ENCODE results near the gene PTPRG.
A peak's percentile ranks its signal among the peaks of the same experiment; 100 is the strongest.

Gene PTPRG

DNA sequence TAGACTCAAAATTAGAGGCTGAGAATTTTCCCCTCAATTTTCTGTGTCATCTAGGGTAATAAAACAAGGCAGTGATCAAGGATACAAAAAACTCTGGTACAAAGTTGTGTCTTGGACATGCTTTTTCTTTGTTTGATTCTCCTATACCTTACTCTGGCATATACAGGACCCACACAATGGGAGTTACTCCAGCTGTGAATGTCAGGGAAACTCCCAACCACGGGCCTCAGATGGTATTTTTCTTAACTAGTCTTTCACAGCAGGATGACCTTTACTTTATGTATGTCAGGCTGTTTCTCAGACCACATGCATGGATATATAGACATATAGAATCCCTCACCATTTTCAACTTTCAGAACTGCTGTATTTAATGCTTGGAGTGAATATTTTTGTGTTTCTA lies 770.6 kb downstream of the PTPRG start:
- no peak for FAIRE-seq

DNA sequence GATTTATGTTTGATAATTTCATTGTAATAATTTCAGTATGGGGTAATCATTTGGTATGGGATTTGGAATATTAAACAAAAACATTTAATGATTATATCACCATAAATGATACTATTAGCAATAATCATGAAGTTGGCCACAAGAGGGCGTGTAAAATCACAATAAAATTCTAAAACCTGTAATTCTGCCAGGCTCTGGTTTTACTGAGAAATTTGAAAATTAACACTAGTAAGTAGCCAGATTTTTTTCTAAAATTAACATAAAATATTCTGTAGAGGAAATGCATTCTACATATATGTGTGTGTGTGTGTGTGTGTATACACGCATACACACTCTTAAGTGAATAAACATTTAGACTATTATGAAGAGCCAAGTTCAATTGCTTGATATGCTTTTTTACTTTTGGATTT lies 771.5 kb downstream of the PTPRG start:
- peak; percentile 93 for FAIRE-seq

DNA sequence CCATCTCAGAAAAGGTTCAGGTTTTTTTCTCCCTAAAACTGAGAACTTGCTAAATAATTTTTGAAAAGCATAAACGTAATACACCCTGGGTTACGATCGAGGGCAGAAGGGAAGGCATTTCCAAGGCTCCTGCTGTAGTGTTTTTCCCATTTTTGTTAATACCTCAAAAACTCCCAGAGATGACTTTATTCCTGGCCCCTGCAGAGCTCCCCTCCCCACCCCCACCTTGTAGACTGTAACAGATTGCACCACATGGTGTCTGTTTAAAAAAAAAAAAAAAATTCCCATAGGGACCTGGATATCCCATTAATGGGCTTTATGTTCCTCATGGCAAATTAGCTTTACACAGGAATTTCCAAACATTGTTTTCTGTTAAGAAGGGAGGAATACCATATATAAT lies 773.8 kb downstream of the PTPRG start:
- no peak for FAIRE-seq

DNA sequence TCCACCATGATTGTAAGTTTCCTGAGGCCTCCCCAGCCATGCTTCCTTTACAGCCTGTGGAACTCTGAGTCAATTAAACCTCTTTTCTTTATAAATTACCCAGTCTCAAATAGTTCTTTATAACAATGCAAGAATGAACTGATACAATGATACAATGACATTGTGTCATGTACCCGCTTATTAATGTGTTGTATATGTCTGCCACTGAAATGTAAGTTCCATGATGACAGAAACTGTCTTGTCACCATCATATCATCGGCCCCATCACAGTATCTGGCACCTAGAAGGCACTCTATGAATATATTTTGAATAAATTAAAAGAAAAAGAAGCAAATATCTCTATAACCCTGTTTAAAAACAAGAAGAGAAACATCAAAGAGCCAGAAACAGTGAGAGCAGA lies 782.4 kb downstream of the PTPRG start:
- FAIRE-seq, result no peak
